HepG2 (cell line): ENCODE data around the gene SSX2IP. TPM values are rescaled to one million over a fixed set of nuclear protein-coding genes. Genes with fewer than 3 reads are reported as not detected.

ENCODE experiments used
- AGO2 ChIP-seq: fragments of 200-400 bp; formaldehyde crosslinking; optimal IDR thresholded peaks from 2 replicates; pipeline ENCODE3; 2017; ENCODE audit warnings: mild to moderate bottlenecking, low read depth, low read length, moderate library complexity
- ATF1 ChIP-seq: IDR thresholded peaks from 2 replicates; pipeline ENCODE4 v1.6.1; 2016; ENCODE audit warnings: mild to moderate bottlenecking, control low read depth
- CBFB ChIP-seq: sonication (generic); formaldehyde crosslinking; IDR thresholded peaks from 2 replicates; pipeline ENCODE4 v1.4.0; 2020; ENCODE audit warnings: missing genetic modification reagents
- CENPT ChIP-seq: sonication (generic); formaldehyde crosslinking; IDR thresholded peaks from 2 replicates; pipeline ENCODE4 v1.8.0; 2022; ENCODE audit warnings: low read depth, mild to moderate bottlenecking, moderate library complexity, missing genetic modification reagents
- CENPX ChIP-seq: sonication (generic); formaldehyde crosslinking; IDR thresholded peaks from 2 replicates; pipeline ENCODE4 v1.9.0; 2021; ENCODE audit warnings: mild to moderate bottlenecking, missing genetic modification reagents, moderate library complexity
- CHD4 ChIP-seq: fragments of 200-600 bp; sonication (generic); IDR thresholded peaks from 2 replicates; pipeline ENCODE4 v1.7.0; 2017; ENCODE audit warnings: mild to moderate bottlenecking, low read length, borderline replicate concordance
- EEA1 ChIP-seq: sonication (generic); formaldehyde crosslinking; IDR thresholded peaks from 2 replicates; pipeline ENCODE4 v1.5.1; 2020; ENCODE audit warnings: mild to moderate bottlenecking, missing genetic modification reagents, borderline replicate concordance
- GFI1 ChIP-seq: sonication (generic); formaldehyde crosslinking; IDR thresholded peaks from 2 replicates; pipeline ENCODE4 v1.5.0; 2020; ENCODE audit warnings: missing genetic modification reagents, mild to moderate bottlenecking, borderline replicate concordance
- HDAC2 ChIP-seq: sonication (generic); formaldehyde crosslinking; IDR thresholded peaks from 2 replicates; pipeline ENCODE4 v1.4.0; 2020; ENCODE audit warnings: missing genetic modification reagents
- HOXA9 ChIP-seq: sonication (generic); formaldehyde crosslinking; IDR thresholded peaks from 2 replicates; pipeline ENCODE4 v1.8.1; 2022; ENCODE audit warnings: missing genetic modification reagents, mild to moderate bottlenecking, moderate library complexity, borderline replicate concordance
- ISL2 ChIP-seq: sonication (generic); formaldehyde crosslinking; IDR thresholded peaks from 2 replicates; pipeline ENCODE4 v1.5.0; 2020; ENCODE audit warnings: missing genetic modification reagents
- KLF12 ChIP-seq: sonication (generic); formaldehyde crosslinking; IDR thresholded peaks from 2 replicates; pipeline ENCODE4 v1.4.0; 2020; ENCODE audit warnings: missing genetic modification reagents, borderline replicate concordance
- NFIB ChIP-seq: sonication (generic); formaldehyde crosslinking; IDR thresholded peaks from 2 replicates; pipeline ENCODE4 v1.9.0; 2021; ENCODE audit warnings: missing genetic modification reagents, mild to moderate bottlenecking, borderline replicate concordance
- PHB2 ChIP-seq: fragments of 450-650 bp; IDR thresholded peaks from 2 replicates; pipeline ENCODE4 v1.6.1; 2018; ENCODE audit not compliant: partially characterized antibody
- SP140L ChIP-seq: sonication (generic); formaldehyde crosslinking; IDR thresholded peaks from 2 replicates; pipeline ENCODE4 v1.4.0; 2020; ENCODE audit warnings: missing genetic modification reagents, borderline replicate concordance
- SPEN ChIP-seq: sonication (generic); formaldehyde crosslinking; IDR thresholded peaks from 2 replicates; pipeline ENCODE4 v1.5.1; 2020; ENCODE audit warnings: low read depth, mild to moderate bottlenecking, missing genetic modification reagents
- SRSF1 ChIP-seq: fragments of 200-400 bp; formaldehyde crosslinking; optimal IDR thresholded peaks from 2 replicates; pipeline ENCODE3; 2017; ENCODE audit warnings: mild to moderate bottlenecking, low read depth, low read length, moderate library complexity
- ZNF224 ChIP-seq: sonication (generic); formaldehyde crosslinking; IDR thresholded peaks from 2 replicates; pipeline ENCODE4 v1.5.0; 2020; ENCODE audit warnings: mild to moderate bottlenecking, missing genetic modification reagents
- ZNF24 ChIP-seq: fragments of 450-650 bp; IDR thresholded peaks from 2 replicates; pipeline ENCODE4 v1.6.1; 2017; ENCODE audit warnings: antibody characterized with exemption, mild to moderate bottlenecking
- ZNF460 ChIP-seq: sonication (generic); formaldehyde crosslinking; IDR thresholded peaks from 2 replicates; pipeline ENCODE4 v1.5.1; 2020; ENCODE audit warnings: missing genetic modification reagents, mild to moderate bottlenecking, borderline replicate concordance
- ZNF496 ChIP-seq: sonication (generic); formaldehyde crosslinking; IDR thresholded peaks from 2 replicates; pipeline ENCODE4 v1.8.1; 2023; ENCODE audit warnings: mild to moderate bottlenecking, moderate library complexity, missing genetic modification reagents; ENCODE audit not compliant: insufficient replicate concordance
- ZNF839 ChIP-seq: sonication (generic); formaldehyde crosslinking; IDR thresholded peaks from 2 replicates; pipeline ENCODE4 v1.4.0; 2020; ENCODE audit warnings: missing genetic modification reagents, mild to moderate bottlenecking, borderline replicate concordance
- ZNF841 ChIP-seq: sonication (generic); formaldehyde crosslinking; IDR thresholded peaks from 2 replicates; pipeline ENCODE4 v1.8.1; 2023; ENCODE audit warnings: missing genetic modification reagents, borderline replicate concordance
- ZSCAN22 ChIP-seq: sonication (generic); formaldehyde crosslinking; IDR thresholded peaks from 2 replicates; pipeline ENCODE4 v1.4.0; 2020; ENCODE audit warnings: mild to moderate bottlenecking, missing genetic modification reagents
- ZSCAN31 ChIP-seq: sonication (generic); formaldehyde crosslinking; IDR thresholded peaks from 2 replicates; pipeline ENCODE4 v1.5.0; 2020; ENCODE audit warnings: low read depth, mild to moderate bottlenecking, missing genetic modification reagents
- polyA plus RNA-seq, 8 experiments: library from polyadenylated mRNA; depleted of rRNA in 3 of 8; stranded (reverse) in 7 of 8; unstranded in 1 of 8; fragments of >200 nt; fragmentation: Illumina TruSeq in 4 of 8; extraction: Trizol in 4 of 8; gene quantifications; 2 replicates each; pipeline versions ENCODE4 v1.2.1 to v1.2.3, GENCODE V29; 2011 to 2016; ENCODE audit warnings: low read depth in 4 of 8, missing spikeins in 1 of 8, mixed read lengths in 1 of 8; ENCODE audit not compliant: insufficient read depth in 1 of 8
- total RNA-seq, 5 experiments: library from RNA; depleted of rRNA; stranded (reverse); fragments of >200 nt; fragmentation: Illumina TruSeq; extraction: Trizol; gene quantifications; 2 replicates each; pipeline ENCODE4 v1.2.3, GENCODE V29; 2016; ENCODE audit warnings: low read depth in 1 of 5
- TF ChIP-seq, protein P1 (sequence below): sonication (generic); formaldehyde crosslinking; IDR thresholded peaks from 2 replicates; pipeline ENCODE4 v1.4.0; 2020; ENCODE audit warnings: mild to moderate bottlenecking, missing genetic modification reagents
- TF ChIP-seq, protein P2 (sequence below): sonication (generic); formaldehyde crosslinking; IDR thresholded peaks from 2 replicates; pipeline ENCODE4 v1.5.0; 2020; ENCODE audit warnings: mild to moderate bottlenecking, missing genetic modification reagents
- TF ChIP-seq, protein P3 (sequence below): sonication (generic); formaldehyde crosslinking; IDR thresholded peaks from 2 replicates; pipeline ENCODE4 v1.4.0; 2020; ENCODE audit warnings: missing genetic modification reagents, borderline replicate concordance

Gene SSX2IP
- total and polyA plus RNA-seq, 2 of the 13 experiments (the other 11 are each of a cell fraction or from before 2014, with no cell fraction given) = 2.7 to 23.7 TPM

DNA sequence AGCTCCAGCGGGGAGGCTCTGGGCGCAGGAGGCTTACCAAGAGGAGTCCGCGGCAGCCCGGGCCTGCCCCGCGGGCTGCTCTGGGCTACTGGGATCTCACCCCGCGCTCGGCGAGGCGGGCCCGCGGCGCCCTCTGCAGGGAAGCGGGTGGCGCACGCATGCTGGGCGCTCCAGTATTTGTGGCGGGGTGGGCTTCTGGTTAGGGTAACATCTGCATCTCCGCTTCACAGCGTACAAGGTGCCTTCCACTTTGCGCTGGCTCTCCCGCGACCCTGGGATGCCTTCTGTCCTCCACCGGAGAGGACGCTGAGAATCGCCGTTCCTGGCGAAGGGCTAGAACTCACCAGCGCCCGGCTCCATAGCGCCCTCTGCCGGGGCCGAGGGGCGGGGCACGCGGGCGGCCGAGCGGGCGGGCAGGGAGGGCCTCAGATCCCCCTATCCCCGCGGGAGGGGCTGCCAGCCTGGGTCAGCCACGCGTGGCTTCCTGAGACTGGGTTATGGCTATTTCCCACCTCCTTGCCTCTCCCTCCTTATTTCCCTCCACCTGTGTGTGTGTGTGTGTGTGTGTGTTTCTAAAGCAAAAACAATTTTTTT, 69.4 kb downstream of the SSX2IP start (continued):
- no peak for TF ChIP-seq ATF1 (CRISPR knock-in tag)
- TF ChIP-seq ZSCAN31 = no peak
- TF ChIP-seq CBFB (CRISPR knock-in tag) = no peak
- TF ChIP-seq, protein P1, sequence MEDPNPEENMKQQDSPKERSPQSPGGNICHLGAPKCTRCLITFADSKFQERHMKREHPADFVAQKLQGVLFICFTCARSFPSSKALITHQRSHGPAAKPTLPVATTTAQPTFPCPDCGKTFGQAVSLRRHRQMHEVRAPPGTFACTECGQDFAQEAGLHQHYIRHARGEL (CRISPR knock-in tag) = 0 out of 2 replicates have a peak, but pooled peaks have one; percentile 42
- no peak for TF ChIP-seq ZNF24
- TF ChIP-seq EEA1 (CRISPR knock-in tag) = no peak
- TF ChIP-seq ISL2 = 0 out of 2 replicates have a peak, but pooled peaks have one; percentile 23
- no peak for TF ChIP-seq ZNF224
- TF ChIP-seq ZSCAN22 (CRISPR knock-in tag) = no peak
- TF ChIP-seq SP140L (CRISPR knock-in tag) = no peak
- TF ChIP-seq HOXA9 (CRISPR knock-in tag) = no peak
- 0 out of 2 replicates have a peak, but pooled peaks have one; percentile 33 for TF ChIP-seq KLF12 (CRISPR knock-in tag)
- no peak for TF ChIP-seq CENPT
- no peak for TF ChIP-seq ZNF841
- peak; percentile 31; the same call in 1 of the 2 replicates for TF ChIP-seq GFI1 (CRISPR knock-in tag)
- no peak for TF ChIP-seq AGO2
- TF ChIP-seq NFIB (CRISPR knock-in tag) = no peak
- no peak for TF ChIP-seq ZNF496 (CRISPR knock-in tag)
- peak; percentile 58 for TF ChIP-seq SPEN
- TF ChIP-seq, protein P2, sequence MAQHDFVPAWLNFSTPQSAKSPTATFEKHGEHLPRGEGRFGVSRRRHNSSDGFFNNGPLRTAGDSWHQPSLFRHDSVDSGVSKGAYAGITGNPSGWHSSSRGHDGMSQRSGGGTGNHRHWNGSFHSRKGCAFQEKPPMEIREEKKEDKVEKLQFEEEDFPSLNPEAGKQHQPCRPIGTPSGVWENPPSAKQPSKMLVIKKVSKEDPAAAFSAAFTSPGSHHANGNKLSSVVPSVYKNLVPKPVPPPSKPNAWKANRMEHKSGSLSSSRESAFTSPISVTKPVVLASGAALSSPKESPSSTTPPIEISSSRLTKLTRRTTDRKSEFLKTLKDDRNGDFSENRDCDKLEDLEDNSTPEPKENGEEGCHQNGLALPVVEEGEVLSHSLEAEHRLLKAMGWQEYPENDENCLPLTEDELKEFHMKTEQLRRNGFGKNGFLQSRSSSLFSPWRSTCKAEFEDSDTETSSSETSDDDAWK (CRISPR knock-in tag) = no peak
- TF ChIP-seq HDAC2 = 0 out of 2 replicates have a peak, but pooled peaks have one; percentile 22
- no peak for TF ChIP-seq CHD4
- TF ChIP-seq SRSF1 = no peak
- no peak for TF ChIP-seq ZNF460
- TF ChIP-seq PHB2 = no peak
- TF ChIP-seq, protein P3, sequence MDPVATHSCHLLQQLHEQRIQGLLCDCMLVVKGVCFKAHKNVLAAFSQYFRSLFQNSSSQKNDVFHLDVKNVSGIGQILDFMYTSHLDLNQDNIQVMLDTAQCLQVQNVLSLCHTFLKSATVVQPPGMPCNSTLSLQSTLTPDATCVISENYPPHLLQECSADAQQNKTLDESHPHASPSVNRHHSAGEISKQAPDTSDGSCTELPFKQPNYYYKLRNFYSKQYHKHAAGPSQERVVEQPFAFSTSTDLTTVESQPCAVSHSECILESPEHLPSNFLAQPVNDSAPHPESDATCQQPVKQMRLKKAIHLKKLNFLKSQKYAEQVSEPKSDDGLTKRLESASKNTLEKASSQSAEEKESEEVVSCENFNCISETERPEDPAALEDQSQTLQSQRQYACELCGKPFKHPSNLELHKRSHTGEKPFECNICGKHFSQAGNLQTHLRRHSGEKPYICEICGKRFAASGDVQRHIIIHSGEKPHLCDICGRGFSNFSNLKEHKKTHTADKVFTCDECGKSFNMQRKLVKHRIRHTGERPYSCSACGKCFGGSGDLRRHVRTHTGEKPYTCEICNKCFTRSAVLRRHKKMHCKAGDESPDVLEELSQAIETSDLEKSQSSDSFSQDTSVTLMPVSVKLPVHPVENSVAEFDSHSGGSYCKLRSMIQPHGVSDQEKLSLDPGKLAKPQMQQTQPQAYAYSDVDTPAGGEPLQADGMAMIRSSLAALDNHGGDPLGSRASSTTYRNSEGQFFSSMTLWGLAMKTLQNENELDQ = no peak
- TF ChIP-seq CENPX (CRISPR knock-in tag) = no peak
- TF ChIP-seq ZNF839 (CRISPR knock-in tag) = no peak
